ENCODE results near the gene CFP.

Gene CFP

DNA sequence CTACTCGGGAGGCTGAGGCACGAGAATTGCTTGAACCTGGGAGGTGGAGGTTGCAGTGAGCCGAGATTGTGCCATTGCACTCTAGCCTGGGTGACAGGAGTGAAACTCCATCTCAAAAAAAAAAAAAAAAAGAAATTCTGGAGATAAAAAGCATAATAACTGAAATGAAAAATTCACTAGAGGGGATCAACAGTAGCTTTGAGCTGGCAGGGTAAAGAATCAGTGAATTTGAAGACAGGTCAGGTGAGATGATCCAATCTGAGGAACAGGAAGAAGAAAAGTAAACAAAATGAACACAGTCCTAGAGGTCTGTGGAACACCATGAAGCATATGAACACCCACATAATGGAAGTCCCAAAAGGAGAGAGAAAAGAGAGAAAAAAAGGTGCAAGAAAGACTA lies 32.5 kb downstream of the CFP start:
- no peak for DNase-seq

DNA sequence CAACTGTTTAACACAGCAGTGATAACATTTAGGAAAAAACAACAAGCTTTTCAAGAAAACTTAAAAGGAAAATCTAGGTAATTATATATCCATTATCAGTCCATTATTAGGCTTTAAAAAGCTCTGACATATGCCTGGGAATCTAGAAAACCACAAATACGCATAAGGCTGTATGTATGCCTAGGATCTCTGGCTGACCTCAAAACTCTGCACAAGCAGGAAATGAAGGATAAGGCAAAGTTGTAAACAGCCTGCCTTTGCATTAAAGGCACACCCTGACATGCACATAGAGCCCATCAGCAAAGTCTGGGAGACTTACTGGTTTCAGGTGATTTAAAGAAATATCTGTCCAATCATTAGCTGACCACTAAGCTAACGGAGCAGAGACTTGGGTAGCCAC lies 33.5 kb downstream of the CFP start:
- DNase-seq, result no peak

DNA sequence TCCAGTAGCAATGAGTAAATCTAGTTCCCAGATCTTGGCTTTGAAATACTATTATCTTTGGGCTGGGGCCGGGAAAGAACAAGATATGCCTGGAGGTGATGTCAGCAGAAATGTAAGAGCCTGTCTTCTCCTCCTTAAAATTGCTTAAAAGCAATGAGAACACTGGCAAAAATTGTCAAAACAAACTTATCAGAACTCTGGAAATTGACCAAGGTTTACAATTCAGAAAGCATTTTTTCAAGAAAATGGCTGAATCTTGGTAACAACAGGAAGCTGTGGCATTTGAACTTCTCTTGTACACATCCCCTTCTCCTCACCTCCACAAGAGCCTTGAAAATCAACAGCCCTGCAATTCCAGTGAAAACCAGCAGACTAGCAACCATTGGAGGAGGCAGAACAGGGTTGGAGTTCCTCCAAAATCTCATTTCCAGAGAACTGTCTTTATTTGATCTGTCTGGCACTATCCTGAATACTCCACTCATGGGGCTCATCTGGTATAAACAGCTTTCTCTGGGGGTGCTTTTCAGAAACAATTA lies 33.9 kb downstream of the CFP start:
- no peak for DNase-seq

GRCh38 chrX:47593522-47593921 lies 36.2 kb downstream of the CFP start:
- DNase-seq, result no peak

DNA sequence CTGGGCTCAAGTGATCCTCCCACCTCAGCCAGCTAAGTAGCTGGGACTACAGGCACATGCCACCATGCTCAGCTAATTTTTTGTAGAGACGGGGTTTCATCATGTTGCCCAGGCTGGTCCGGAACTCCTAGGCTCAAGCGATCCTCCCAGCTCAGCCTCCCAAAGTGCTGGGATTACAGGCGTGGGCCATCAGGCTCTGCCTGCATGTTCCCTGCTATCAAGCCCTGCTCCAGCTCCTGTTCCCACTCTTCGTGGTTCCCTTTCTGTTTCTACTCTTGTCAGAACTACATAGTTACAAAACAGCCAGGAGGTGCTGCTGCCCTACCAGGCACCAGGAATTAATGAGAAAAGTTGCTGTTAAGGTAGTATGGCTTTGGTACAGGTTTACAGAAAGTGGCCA lies 38.7 kb downstream of the CFP start:
- no peak for DNase-seq

DNA sequence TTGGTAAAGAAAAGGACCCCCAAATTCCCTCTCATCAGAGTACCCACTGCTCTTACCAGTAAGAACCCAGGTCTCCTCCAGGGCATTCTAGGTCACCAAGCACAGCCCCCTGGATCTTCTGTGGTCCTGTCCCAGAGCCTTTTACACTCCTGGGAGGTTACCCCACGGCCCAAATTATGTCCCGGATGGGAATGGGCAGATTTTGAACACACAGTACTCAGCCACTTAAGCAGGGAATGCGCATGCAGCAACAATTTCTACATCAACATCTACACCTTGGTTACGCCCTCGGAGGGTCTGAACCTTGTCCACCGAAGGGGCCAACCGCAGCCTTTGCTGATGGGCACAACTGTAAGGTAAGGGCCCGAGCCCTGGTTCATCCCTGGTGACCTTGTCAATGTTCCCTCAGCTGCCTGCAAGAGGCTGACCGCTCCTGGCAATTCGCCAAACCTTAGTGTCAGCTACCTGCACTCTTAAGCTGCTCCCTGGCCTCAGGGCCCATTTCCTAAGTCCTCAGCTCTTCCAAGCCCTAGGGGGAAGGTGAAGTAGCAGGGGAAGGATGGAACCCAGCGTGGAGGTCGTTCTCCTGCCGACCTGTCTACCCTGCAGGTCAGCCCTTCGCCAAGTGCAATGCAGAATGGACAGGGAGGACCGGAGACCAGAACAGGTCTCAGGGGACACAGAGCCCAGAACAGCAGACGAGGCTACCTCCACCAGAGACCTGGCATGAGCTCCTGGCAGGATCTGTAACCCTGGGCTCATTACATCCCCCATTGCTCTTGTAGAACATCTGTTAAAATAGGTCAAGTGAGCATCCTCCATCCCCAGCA lies 41.6 kb downstream of the CFP start:
- DNase-seq, result no peak

GRCh38 chrX:47587091-47587891 lies 42.4 kb downstream of the CFP start:
- DNase-seq, result no peak

DNA sequence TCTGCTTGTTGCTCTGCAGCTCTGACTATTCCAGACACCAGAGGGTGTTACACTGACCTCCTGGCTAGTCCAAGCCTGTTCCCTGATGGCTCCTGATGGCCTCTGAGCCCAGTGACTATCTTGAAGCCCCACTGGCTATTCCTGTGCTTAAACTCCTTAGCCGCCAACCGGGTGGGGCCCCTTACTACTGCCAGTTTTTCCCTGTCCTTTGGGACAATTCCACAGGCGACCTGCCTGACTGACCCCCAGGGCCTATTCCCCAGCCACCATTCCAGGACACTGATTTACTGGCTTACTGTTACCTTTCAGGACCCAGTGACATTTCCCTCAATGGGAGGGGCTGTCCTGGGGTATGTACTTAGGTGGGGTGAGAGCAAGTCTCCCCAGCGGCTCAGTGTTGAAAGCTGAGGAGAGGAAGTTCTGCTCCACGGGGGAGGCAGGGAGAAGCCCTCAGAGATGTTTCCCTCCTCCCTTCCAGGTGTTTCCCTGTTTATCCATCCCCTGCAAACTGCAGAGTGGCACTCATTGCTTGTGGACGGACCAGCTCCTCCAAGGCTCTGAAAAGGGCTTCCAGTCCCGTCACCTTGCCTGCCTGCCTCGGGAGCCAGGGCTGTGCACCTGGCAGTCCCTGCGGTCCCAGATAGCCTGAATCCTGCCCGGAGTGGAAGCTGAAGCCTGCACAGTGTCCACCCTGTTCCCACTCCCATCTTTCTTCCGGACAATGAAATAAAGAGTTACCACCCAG lies 43.5 kb downstream of the CFP start:
- DNase-seq, result no peak

DNA sequence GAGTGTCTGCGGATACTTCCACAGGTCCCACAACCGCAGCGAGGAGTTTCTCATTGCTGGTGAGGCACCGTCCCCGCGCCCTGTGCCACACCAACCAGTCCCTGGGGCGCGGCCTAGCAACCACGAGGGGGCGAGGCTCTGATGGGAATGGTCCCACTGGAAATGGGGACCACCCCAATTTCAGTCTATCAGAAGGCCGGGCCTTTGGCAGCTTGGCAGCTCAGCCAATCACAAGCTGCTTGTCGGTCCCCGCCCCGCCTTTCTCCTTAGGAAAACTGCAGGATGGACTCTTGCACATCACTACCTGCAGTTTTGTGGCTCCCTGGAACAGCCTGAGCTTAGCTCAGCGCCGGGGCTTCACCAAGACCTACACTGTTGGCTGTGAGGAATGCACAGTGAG lies 44.5 kb downstream of the CFP start:
- no peak for DNase-seq

- no peak for DNase-seq
Measured at GRCh38 chrX:47584714-47585113, 45.0 kb downstream of the CFP start.

GRCh38 chrX:47583240-47583861 lies 46.4 kb downstream of the CFP start:
- no peak for DNase-seq

- peak; percentile 58 to 87 (median 65) for DNase-seq
Measured at GRCh38 chrX:47581731-47582647, 47.7 kb downstream of the CFP start, which contains the start of gene TIMP1. Gene TIMP1, plus strand, starts transcription at chrX:47582436. Its CDS starts 980 bp downstream, at chrX:47583416.

DNA sequence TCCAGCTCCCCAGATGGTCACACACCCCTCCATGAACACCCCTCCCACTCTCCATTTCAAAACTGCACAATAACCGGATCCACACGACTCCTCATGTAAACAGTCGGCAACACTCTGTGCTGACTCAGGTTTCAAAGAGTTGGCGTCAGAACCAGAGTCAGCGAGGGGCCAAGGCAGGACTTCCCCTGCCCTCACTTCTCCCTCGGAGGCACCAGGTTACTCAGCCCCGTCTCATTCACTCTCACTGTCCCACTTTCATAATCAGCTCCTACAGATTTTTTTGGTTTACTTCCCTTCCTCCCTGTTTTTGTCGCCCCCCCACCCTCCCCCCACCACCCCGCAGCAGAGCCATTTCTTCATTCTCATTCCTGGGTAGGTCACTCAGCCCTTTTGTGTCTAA lies 50.2 kb downstream of the CFP start:
- peak in 1 of 5 donors; percentile 54 for DNase-seq

DNA sequence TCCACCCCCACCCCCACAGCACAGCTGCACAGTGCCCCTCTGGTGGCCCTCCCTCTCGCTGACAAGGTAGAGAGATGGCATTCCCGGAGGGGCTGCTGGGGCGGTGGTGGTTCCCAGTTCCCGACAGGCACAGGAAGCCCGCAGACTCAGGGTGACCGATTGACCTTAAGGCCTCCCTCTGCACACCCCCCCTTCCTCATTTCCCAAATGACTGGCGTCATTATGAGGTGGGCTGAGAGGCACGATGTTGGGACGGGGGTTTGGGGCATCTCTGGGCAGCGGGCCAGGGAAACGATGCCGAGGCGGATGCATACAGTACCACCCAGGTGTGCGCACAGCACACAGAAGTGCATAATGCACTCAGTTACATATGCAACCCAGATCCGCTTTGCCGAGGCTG lies 51.0 kb downstream of the CFP start:
- no peak for DNase-seq

- no peak for DNase-seq
Measured at GRCh38 chrX:47577901-47578300, 51.8 kb downstream of the CFP start.

DNA sequence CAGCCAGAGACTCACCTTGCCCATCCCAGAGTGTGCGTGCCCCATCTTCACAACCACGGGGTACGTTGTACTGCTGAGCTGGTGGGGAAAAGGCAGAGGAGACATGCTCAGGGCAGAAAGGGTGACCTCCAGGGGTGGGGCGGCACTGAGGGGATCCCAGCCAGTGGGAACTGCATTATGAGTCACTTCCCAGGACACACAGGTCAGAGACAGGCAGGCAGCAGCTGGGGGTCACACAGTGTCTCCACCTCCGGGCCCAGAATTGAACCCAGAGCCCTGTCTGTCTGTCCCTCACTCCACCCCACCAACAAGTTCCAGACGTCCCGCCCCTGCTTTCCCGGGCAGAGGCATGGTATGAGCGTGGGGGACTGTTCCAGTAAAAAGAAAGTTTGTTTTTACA lies 52.3 kb downstream of the CFP start:
- DNase-seq, result no peak

GRCh38 chrX:47576021-47576898 lies 53.5 kb downstream of the CFP start:
- no peak for DNase-seq

DNA sequence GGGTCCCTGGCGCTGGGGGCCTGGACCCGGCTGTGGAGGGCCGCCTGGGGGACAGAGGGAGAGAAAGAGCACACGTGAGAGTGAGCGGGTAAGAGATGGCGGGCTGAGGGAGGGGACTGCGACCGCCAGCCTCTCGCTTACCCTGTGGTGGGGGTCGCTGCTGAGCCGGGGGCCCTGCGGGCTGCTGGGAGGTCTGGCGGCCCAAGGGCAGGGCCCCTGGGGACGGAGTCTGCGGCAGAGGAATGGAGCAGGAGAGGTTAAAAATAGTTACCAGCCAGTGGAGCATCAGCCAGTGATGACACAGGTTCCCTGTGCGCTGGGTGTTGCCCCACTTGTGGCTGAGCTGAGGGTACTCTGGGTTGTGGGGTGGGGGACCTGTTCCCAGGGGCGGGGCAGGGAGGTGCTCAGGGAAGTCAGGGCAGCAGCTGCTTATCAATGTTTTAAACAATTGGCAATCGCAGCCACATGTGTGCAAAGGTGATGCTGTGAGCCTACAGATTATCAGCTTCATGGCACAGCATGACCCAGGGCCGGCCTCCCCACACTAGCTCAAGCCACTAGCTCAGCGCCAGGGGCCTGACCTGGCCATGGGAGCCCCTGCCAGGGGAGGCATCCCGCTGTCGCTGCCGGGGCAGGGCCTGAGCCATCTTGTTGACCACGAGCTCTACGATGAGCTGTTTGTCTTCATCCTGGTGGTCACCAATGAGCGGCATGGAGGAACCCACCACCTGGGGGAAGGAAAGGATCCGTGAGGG lies 55.0 kb downstream of the CFP start:
- no peak for DNase-seq

- no peak for DNase-seq
Measured at GRCh38 chrX:47574076-47574546, 55.6 kb downstream of the CFP start.

All from T-helper 1 cell (primary cell).